Fibroblast of the aortic adventitia (primary cell): ENCODE results near the gene CIB1. TPM values are rescaled to one million over a fixed set of nuclear protein-coding genes. Genes with fewer than 3 reads are reported as not detected.

ENCODE experiments used
- DNase-seq: peaks from one replicate; pipeline ENCODE4 v3.0.0-alpha.2; 2010; ENCODE audit warnings: low read depth
- H3K4me3 ChIP-seq: 2 replicates; pipeline ENCODE4 v1.5.1; 2011; ENCODE audit warnings: low read depth, mild to moderate bottlenecking, control low read depth, low read length, moderate library complexity
- total RNA-seq: library from RNA; depleted of rRNA; stranded (reverse); fragments of >200 nt; gene quantifications from 2 replicates; pipeline ENCODE4 v1.2.3, GENCODE V29; 2012; ENCODE audit warnings: low replicate concordance
- TF ChIP-seq, protein P1 (sequence below): IDR thresholded peaks from 2 replicates; pipeline ENCODE4 v1.5.1; 2011; ENCODE audit warnings: mild to moderate bottlenecking, low read length, control low read depth, inconsistent platforms; ENCODE audit not compliant: insufficient read depth

Gene CIB1
- total RNA-seq, 1 donor, result 32.3 TPM

- no peak for DNase-seq
- no peak overlapping the region for H3K4me3 ChIP-seq
- TF ChIP-seq, protein P1, sequence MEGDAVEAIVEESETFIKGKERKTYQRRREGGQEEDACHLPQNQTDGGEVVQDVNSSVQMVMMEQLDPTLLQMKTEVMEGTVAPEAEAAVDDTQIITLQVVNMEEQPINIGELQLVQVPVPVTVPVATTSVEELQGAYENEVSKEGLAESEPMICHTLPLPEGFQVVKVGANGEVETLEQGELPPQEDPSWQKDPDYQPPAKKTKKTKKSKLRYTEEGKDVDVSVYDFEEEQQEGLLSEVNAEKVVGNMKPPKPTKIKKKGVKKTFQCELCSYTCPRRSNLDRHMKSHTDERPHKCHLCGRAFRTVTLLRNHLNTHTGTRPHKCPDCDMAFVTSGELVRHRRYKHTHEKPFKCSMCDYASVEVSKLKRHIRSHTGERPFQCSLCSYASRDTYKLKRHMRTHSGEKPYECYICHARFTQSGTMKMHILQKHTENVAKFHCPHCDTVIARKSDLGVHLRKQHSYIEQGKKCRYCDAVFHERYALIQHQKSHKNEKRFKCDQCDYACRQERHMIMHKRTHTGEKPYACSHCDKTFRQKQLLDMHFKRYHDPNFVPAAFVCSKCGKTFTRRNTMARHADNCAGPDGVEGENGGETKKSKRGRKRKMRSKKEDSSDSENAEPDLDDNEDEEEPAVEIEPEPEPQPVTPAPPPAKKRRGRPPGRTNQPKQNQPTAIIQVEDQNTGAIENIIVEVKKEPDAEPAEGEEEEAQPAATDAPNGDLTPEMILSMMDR, result no peak
Observed at GRCh38 chr15:90213818-90214204, 19.9 kb downstream of the CIB1 start.

DNA sequence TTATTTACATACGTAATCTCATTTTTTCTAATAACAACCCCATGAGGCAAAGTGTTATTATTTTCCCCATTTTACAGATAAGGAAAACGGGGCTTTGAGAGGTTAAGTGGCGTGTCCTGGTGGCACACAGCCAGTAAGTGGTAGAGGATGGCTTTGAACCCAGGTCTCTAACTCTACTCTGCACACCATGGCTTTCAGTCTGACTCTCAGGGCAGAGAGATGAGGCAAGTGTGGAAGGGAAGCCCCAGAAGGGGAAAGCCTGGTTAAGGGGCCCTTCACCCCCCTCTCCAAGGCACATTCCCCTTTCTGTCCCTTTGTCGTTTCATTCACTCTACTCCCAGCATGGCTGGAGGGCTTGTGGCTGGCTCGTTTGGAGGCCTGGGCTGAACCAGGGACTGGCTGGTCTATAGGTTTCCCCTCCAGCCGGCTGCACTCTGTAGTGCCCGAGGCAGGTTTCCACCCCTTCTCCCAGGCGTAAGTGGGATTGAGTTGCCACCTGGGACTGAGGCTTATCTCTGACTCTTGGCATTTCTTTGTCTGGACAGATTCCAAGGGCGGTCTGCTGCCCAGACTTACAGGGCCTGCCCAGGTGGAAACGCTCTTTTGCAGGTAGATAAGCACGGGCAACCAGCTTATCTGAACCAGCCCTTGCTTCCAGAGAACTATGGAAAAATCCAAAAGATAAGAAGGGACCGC is 20.5 kb downstream of the CIB1 start:
- TF ChIP-seq, protein P1, result no peak
- no peak for DNase-seq
- no peak overlapping the region for H3K4me3 ChIP-seq

DNA sequence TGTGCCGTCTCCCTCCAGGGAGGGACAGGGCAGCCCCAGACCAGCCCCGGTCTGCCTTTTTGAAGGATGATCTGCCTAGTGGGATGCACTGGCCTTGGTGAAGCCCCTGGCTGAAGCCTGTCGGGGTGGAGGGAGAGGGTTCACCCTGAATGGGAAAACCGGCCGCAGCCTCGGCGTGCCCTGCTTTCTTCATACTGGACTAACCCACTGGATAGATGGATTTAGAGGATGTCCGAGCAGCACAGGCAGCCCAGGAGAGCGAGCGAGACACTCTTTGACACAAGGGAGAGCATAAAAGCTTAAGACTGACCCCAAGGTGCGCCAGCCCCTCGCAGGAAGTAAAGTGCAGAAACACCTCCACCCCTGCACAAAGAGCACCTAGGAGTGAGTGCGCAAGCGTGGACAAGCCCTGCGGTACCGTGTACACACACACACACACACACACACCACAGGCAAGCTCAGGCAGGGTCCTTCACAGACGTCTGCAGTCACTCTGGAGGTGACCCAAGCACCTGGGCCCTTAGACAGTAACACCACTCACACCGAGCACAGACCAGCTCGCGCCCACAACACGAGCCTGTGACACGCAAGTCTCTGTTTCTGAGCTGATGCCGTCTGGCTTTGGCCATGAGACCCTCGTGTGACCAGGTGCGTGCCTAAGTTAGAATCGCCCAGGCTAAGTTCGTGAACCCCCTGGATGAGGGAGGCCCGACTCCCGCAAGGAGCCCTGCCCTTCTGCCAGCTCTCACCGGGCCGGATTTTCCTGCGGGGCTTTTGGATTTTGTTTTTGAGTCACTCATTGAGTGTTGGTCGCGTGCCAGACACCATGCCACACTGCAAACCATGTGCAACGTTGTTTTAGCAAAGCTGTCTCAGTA is 21.3 kb downstream of the CIB1 start:
- H3K4me3 ChIP-seq, result no peak overlapping the region
- no peak for DNase-seq
- TF ChIP-seq, protein P1, result no peak

GRCh38 chr15:90211440-90212143 is 22.1 kb downstream of the CIB1 start:
- DNase-seq, result peak; percentile 65
- no peak overlapping the region for H3K4me3 ChIP-seq
- TF ChIP-seq, protein P1, result no peak

- no peak for DNase-seq
Observed at GRCh38 chr15:90211009-90211408, 22.7 kb downstream of the CIB1 start.

DNA sequence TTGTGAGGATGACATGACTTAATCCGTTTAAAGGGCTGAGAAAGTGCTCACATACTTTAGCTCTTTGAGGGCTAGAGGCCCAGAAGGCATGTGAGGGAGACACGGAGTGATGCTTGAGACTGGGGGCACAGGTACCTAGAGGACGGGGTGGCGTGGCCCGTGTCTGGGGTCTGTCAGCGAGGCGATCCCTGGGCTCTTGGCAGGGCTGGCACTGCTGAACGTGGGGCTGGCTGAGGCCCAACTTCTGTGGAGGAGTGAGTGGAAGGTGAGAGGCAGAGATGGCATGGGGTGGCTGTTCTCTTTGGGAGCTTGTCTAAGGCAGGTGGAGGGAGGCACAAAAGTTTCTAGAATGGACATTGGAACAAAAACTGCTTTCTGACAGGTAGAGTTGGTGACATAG is 23.1 kb downstream of the CIB1 start:
- TF ChIP-seq, protein P1, result no peak
- no peak for DNase-seq
- H3K4me3 ChIP-seq, result no peak overlapping the region

More at GRCh38 chr15:90211009-90211408, 22.7 kb downstream of the CIB1 start:
- TF ChIP-seq, protein P1, result no peak
- no peak overlapping the region for H3K4me3 ChIP-seq
